HepG2 (cell line): ENCODE results near the gene FANCD2OS. TPM values are rescaled to one million over a fixed set of nuclear protein-coding genes. Genes with fewer than 3 reads are reported as not detected.

Source experiments
- ZNF546 ChIP-seq: sonication (generic); formaldehyde crosslinking; conservative IDR thresholded peaks from 2 replicates; pipeline ENCODE4 v1.8.1; 2023; ENCODE audit warnings: mild to moderate bottlenecking, missing genetic modification reagents
- ZNF556 ChIP-seq: sonication (generic); formaldehyde crosslinking; IDR thresholded peaks from 2 replicates; pipeline ENCODE4 v1.4.0; 2020; ENCODE audit warnings: mild to moderate bottlenecking, missing genetic modification reagents, borderline replicate concordance
- ZNF713 ChIP-seq: sonication (generic); formaldehyde crosslinking; IDR thresholded peaks from 2 replicates; pipeline ENCODE4 v1.4.0; 2020; ENCODE audit warnings: mild to moderate bottlenecking, missing genetic modification reagents
- ZSCAN12 ChIP-seq: sonication (generic); formaldehyde crosslinking; IDR thresholded peaks from 2 replicates; pipeline ENCODE4 v1.9.0; 2021; ENCODE audit warnings: mild to moderate bottlenecking, missing genetic modification reagents
- polyA plus RNA-seq, 8 experiments: library from polyadenylated mRNA; depleted of rRNA in 3 of 8; stranded (reverse) in 7 of 8; unstranded in 1 of 8; fragments of >200 nt; fragmentation: Illumina TruSeq in 4 of 8; extraction: Trizol in 4 of 8; gene quantifications; 2 replicates each; pipeline versions ENCODE4 v1.2.1 to v1.2.3, GENCODE V29; 2011 to 2016; ENCODE audit warnings: low read depth in 4 of 8, missing spikeins in 1 of 8, mixed read lengths in 1 of 8; ENCODE audit not compliant: insufficient read depth in 1 of 8
- total RNA-seq, 5 experiments: library from RNA; depleted of rRNA; stranded (reverse); fragments of >200 nt; fragmentation: Illumina TruSeq; extraction: Trizol; gene quantifications; 2 replicates each; pipeline ENCODE4 v1.2.3, GENCODE V29; 2016; ENCODE audit warnings: low read depth in 1 of 5
- TF ChIP-seq, protein P1 (sequence below): sonication (generic); formaldehyde crosslinking; IDR thresholded peaks from 2 replicates; pipeline ENCODE4 v1.4.0; 2020; ENCODE audit warnings: missing genetic modification reagents
- TF ChIP-seq, protein P2 (sequence below), 2 experiments: sonication (generic) in 1 of 2; formaldehyde crosslinking in 1 of 2; IDR thresholded peaks; 2 replicates each; pipeline versions ENCODE4 v1.6.1 to v1.9.0; 2014 to 2022; ENCODE audit warnings: antibody characterized with exemption in 1 of 2, borderline replicate concordance in 1 of 2, inconsistent platforms in 1 of 2, low read depth in 1 of 2, missing genetic modification reagents in 1 of 2
- TF ChIP-seq, protein P3 (sequence below): sonication (generic); formaldehyde crosslinking; conservative IDR thresholded peaks from 2 replicates; pipeline ENCODE4 v1.4.0; 2020; ENCODE audit warnings: missing genetic modification reagents
- TF ChIP-seq, protein P4 (sequence below): sonication (generic); formaldehyde crosslinking; conservative IDR thresholded peaks from 2 replicates; pipeline ENCODE4 v1.4.0; 2020; ENCODE audit warnings: missing genetic modification reagents
- TF ChIP-seq, protein P5 (sequence below): IDR thresholded peaks from 2 replicates; pipeline ENCODE4 v1.6.1; 2012; ENCODE audit warnings: inconsistent platforms

The FANCD2OS gene
- total and polyA plus RNA-seq, 2 of the 13 experiments (the other 11 are each of a cell fraction or from before 2014, with no cell fraction given) = not detected

DNA sequence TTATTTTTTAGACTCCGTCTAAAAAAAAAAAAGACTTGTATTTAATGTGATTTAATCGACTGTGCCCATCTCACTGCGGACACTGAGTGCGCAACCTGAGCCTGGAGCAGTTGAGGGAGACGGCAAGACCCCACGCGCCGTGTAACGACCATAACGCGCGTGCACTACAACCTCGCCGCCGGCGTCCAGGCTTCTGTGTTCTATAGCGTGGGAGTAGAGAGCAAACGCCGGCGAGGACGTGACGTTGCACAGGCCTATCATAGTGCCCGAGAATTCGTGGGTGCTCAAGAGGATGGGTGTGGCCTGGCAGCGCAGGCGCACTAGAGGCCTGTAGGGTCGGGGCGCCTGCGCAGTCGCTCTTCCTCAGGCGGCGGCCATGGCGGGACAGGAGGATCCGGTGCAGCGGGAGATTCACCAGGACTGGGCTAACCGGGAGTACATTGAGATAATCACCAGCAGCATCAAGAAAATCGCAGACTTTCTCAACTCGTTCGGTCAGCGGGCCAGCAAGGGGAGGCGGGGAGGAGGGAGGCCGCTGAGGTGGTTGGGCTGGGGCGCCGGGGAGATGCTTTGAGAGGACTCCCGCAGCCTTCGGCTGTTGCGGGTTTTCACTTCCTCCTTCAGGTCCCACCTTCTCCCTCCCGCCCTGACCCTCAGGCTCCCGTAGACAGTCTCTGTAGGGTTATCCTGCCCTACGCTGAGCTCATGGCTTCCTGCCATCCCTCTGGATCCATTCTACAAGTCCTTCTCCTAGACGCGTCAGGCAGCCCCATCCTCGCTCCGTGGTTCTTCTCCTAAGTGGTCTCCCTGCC is 7.5 kb upstream of the FANCD2OS start, which contains the start of gene BRK1 (continued):
- TF ChIP-seq, protein P1, sequence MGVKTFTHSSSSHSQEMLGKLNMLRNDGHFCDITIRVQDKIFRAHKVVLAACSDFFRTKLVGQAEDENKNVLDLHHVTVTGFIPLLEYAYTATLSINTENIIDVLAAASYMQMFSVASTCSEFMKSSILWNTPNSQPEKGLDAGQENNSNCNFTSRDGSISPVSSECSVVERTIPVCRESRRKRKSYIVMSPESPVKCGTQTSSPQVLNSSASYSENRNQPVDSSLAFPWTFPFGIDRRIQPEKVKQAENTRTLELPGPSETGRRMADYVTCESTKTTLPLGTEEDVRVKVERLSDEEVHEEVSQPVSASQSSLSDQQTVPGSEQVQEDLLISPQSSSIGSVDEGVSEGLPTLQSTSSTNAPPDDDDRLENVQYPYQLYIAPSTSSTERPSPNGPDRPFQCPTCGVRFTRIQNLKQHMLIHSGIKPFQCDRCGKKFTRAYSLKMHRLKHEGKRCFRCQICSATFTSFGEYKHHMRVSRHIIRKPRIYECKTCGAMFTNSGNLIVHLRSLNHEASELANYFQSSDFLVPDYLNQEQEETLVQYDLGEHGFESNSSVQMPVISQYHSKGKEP (CRISPR knock-in tag) = no peak
- TF ChIP-seq, protein P2, sequence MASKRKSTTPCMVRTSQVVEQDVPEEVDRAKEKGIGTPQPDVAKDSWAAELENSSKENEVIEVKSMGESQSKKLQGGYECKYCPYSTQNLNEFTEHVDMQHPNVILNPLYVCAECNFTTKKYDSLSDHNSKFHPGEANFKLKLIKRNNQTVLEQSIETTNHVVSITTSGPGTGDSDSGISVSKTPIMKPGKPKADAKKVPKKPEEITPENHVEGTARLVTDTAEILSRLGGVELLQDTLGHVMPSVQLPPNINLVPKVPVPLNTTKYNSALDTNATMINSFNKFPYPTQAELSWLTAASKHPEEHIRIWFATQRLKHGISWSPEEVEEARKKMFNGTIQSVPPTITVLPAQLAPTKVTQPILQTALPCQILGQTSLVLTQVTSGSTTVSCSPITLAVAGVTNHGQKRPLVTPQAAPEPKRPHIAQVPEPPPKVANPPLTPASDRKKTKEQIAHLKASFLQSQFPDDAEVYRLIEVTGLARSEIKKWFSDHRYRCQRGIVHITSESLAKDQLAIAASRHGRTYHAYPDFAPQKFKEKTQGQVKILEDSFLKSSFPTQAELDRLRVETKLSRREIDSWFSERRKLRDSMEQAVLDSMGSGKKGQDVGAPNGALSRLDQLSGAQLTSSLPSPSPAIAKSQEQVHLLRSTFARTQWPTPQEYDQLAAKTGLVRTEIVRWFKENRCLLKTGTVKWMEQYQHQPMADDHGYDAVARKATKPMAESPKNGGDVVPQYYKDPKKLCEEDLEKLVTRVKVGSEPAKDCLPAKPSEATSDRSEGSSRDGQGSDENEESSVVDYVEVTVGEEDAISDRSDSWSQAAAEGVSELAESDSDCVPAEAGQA (IDR thresholded peaks at IDR 0.05; ENCODE audit: low read depth) = 0 out of 2 replicates have a peak, but pooled peaks have one; percentile 31
- TF ChIP-seq, protein P2 (CRISPR knock-in tag; IDR thresholded peaks at IDR 0.05; ENCODE audit: borderline replicate concordance) = no peak
- TF ChIP-seq, protein P3, sequence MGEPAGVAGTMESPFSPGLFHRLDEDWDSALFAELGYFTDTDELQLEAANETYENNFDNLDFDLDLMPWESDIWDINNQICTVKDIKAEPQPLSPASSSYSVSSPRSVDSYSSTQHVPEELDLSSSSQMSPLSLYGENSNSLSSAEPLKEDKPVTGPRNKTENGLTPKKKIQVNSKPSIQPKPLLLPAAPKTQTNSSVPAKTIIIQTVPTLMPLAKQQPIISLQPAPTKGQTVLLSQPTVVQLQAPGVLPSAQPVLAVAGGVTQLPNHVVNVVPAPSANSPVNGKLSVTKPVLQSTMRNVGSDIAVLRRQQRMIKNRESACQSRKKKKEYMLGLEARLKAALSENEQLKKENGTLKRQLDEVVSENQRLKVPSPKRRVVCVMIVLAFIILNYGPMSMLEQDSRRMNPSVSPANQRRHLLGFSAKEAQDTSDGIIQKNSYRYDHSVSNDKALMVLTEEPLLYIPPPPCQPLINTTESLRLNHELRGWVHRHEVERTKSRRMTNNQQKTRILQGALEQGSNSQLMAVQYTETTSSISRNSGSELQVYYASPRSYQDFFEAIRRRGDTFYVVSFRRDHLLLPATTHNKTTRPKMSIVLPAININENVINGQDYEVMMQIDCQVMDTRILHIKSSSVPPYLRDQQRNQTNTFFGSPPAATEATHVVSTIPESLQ (CRISPR knock-in tag) = no peak
- TF ChIP-seq, protein P4, sequence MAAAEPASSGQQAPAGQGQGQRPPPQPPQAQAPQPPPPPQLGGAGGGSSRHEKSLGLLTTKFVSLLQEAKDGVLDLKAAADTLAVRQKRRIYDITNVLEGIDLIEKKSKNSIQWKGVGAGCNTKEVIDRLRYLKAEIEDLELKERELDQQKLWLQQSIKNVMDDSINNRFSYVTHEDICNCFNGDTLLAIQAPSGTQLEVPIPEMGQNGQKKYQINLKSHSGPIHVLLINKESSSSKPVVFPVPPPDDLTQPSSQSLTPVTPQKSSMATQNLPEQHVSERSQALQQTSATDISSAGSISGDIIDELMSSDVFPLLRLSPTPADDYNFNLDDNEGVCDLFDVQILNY (CRISPR knock-in tag) = no peak
- no peak for TF ChIP-seq ZNF713 (CRISPR knock-in tag)
- TF ChIP-seq, protein P5, sequence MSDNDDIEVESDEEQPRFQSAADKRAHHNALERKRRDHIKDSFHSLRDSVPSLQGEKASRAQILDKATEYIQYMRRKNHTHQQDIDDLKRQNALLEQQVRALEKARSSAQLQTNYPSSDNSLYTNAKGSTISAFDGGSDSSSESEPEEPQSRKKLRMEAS = peak; percentile 91
- TF ChIP-seq ZSCAN12 (CRISPR knock-in tag) = 0 out of 2 replicates have a peak, but pooled peaks have one; percentile 42
- no peak for TF ChIP-seq ZNF556 (CRISPR knock-in tag)
- TF ChIP-seq ZNF546 (CRISPR knock-in tag) = no peak
